BLaER1 treated with 17β-estradiol and CSF1 and Interleukin-3, amounts not matched to agents 10 nM and 100 nM (cell line): ENCODE measurements around the gene CSPG4.
"Not testable (repeated sequence)": the region's sequence is repeated elsewhere in the genome, so short reads cannot be mapped to it uniquely, and the experiment has no call there.

ENCODE experiments used
- H3K27ac ChIP-seq, 11 experiments: shearing (Covaris generic); formaldehyde crosslinking; 2 replicates each; pipeline ENCODE4 v1.8.1; 2022
- H3K27me3 ChIP-seq, 11 experiments: shearing (Covaris generic); formaldehyde crosslinking; 2 replicates each; pipeline ENCODE4 v1.8.1; 2022
- H3K36me3 ChIP-seq, 11 experiments: shearing (Covaris generic); formaldehyde crosslinking; 2 replicates each; pipeline ENCODE4 v1.8.1; 2022
- H3K4me1 ChIP-seq, 10 experiments: shearing (Covaris generic); formaldehyde crosslinking; 2 replicates each; pipeline ENCODE4 v1.8.1; 2022
- H3K4me2 ChIP-seq, 11 experiments: shearing (Covaris generic); formaldehyde crosslinking; 2 replicates each; pipeline ENCODE4 v1.8.1; 2022
- H3K4me3 ChIP-seq, 10 experiments: shearing (Covaris generic); formaldehyde crosslinking; 2 replicates each; pipeline ENCODE4 v1.8.1; 2022
- H3K9ac ChIP-seq, 11 experiments: shearing (Covaris generic); formaldehyde crosslinking; 2 replicates each; pipeline ENCODE4 v1.8.1; 2022
- H3K9me3 ChIP-seq, 11 experiments: shearing (Covaris generic); formaldehyde crosslinking; replicated peaks in 1 of 11; 2 replicates each; pipeline ENCODE4 v1.8.1; 2022
- H4K20me1 ChIP-seq, 11 experiments: shearing (Covaris generic); formaldehyde crosslinking; 2 replicates each; pipeline ENCODE4 v1.8.1; 2022
- Cebpa-rat ChIP-seq, 11 experiments: shearing (Covaris generic); IDR thresholded peaks; 2 replicates each; pipeline ENCODE4 v1.8.1; 2022

The CSPG4 gene, protein sequence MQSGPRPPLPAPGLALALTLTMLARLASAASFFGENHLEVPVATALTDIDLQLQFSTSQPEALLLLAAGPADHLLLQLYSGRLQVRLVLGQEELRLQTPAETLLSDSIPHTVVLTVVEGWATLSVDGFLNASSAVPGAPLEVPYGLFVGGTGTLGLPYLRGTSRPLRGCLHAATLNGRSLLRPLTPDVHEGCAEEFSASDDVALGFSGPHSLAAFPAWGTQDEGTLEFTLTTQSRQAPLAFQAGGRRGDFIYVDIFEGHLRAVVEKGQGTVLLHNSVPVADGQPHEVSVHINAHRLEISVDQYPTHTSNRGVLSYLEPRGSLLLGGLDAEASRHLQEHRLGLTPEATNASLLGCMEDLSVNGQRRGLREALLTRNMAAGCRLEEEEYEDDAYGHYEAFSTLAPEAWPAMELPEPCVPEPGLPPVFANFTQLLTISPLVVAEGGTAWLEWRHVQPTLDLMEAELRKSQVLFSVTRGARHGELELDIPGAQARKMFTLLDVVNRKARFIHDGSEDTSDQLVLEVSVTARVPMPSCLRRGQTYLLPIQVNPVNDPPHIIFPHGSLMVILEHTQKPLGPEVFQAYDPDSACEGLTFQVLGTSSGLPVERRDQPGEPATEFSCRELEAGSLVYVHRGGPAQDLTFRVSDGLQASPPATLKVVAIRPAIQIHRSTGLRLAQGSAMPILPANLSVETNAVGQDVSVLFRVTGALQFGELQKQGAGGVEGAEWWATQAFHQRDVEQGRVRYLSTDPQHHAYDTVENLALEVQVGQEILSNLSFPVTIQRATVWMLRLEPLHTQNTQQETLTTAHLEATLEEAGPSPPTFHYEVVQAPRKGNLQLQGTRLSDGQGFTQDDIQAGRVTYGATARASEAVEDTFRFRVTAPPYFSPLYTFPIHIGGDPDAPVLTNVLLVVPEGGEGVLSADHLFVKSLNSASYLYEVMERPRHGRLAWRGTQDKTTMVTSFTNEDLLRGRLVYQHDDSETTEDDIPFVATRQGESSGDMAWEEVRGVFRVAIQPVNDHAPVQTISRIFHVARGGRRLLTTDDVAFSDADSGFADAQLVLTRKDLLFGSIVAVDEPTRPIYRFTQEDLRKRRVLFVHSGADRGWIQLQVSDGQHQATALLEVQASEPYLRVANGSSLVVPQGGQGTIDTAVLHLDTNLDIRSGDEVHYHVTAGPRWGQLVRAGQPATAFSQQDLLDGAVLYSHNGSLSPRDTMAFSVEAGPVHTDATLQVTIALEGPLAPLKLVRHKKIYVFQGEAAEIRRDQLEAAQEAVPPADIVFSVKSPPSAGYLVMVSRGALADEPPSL (N-terminal part only)

DNA sequence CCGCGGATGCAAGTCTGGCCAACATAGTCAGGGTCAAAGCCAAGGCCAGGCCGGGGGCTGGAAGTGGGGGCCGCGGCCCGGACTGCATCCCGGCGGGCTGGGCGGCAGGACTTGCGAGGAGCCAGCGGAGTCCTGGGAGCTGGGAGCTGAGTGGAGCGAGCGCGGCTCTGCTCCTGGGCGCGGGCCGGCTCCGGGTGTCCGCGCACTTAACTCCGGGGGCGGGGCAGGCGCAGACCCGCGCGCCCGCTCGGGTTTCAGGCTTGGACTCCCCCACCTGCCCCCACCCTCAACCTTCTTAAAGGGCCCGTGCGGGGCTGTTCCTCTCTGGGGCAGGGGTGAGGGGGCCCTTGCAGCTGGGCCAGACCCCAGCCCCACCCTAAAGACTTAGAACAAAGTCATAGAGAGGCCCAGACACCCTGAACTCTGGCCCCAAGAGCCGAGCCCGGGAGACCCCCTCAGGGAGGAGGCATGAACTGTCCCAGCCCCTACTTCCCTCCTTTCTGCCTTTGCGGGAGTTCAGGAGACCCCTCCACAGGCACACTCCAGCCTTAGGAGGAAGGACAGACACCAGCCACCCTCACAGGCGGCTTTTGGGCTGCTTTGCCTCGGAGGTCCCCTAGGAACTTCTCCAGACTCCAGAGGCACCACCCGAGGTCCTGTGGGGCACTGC lies at the start of gene CSPG4:
Gene CSPG4 (minus strand): TSS at position 181 of the 670 bp plus-strand sequence. CDS start 93 bp downstream, at position 88.
- Histone ChIP-seq H3K27me3 (peaks cover 15 to 22% (median 18%) of the 10 kb centered on the region in 11 experiments), H3K36me3 (no peaks in the 10 kb centered on the region), H3K27ac (peak within 1 kb of the TSS in 1 of 11 experiments; percentile 36; a peak in 1 of 22 replicates), H3K4me2 (peak within 1 kb of the TSS; percentile 16 to 67 (median 55); a peak in 19 of 22 replicates), H3K9me3 (no peaks in the 10 kb centered on the region), H3K9ac (peak within 1 kb of the TSS in 2 of 11 experiments; percentile 22 to 29; a peak in 1 of 22 replicates), H3K4me3 (no peak within 1 kb of the TSS), H4K20me1 (no peaks in the 10 kb centered on the region), H3K4me1 (peaks cover 19 to 40% (median 25%) of the 10 kb centered on the region in 10 experiments)
- no peak for TF ChIP-seq Cebpa-rat (IDR thresholded peaks at IDR 0.05)

DNA sequence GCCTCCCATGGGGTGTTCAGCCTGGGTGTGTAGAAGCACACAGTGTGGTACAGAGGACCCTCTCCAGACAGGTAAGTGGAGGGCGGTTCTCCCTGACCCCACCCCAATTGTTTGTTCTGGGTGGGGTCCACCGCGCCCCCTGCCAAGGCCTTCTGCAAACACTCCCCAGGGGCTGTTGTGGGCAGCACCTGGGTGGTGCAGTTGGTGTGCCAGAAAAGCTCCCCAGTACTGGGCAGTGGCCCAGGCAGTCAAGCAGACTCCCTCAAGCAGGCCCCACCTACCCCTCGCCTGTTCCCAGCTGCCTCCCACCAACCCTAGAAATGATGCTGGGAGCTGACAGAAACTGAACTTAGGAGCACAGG lies 49.7 kb upstream of the CSPG4 start:
- not testable (repeated sequence) for H4K20me1 ChIP-seq, H3K27me3 ChIP-seq, H3K36me3 ChIP-seq, H3K9ac ChIP-seq, H3K27ac ChIP-seq, H3K9me3 ChIP-seq, H3K4me2 ChIP-seq, H3K4me3 ChIP-seq
- H3K4me1 ChIP-seq: peaks cover 9 to 22% (median 18%) of the 10 kb centered on the region in 10 experiments

- H3K27ac ChIP-seq: no peak overlapping the region
- no peaks in the 10 kb centered on the region for H4K20me1 ChIP-seq
- no peaks in the 10 kb centered on the region for H3K27me3 ChIP-seq
- no peak overlapping the region for H3K9ac ChIP-seq
- H3K4me2 ChIP-seq: no peak overlapping the region
- no peaks in the 10 kb centered on the region for H3K9me3 ChIP-seq
- peaks cover 9 to 22% (median 18%) of the 10 kb centered on the region in 10 experiments for H3K4me1 ChIP-seq
- no peak for TF ChIP-seq Cebpa-rat (IDR thresholded peaks at IDR 0.05)
- no peaks in the 10 kb centered on the region for H3K36me3 ChIP-seq
- no peak overlapping the region for H3K4me3 ChIP-seq
Measured at GRCh38 chr15:75761446-75762356, 49.1 kb upstream of the CSPG4 start.

DNA sequence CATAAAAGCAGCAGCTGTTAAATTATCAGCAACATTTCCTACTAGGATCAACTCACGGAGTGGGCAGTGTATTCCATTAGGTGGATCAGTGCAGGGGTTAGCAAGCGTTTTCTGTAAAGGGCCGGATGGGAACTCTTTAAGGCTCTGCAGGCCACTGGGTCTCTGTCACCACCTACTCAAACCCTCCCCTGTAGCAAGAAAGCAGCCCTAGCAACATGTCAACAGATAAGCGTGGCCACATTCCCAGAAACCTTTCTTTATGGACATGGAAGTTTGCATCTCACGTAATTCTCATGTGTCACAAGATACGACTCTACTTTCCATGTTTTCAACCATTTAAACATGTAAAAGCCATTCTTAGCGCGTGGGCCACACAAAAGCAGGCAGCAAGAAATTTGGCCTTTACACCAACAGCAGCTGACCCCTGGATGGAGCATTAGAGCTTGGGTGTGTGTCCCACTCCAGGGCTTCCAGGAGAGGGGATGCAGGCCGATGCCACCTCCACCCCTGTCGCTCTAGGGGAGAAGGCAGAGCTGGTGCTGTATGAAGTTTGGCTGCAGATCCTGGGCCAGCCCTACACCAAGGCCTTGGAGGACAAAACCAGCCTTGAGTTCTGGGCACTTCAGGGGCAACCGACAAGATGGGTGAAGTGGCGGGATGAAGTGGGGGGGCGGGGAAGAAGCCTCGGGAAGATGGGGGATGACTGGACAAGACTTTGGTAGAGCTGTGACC lies 48.2 kb upstream of the CSPG4 start:
- Histone ChIP-seq H4K20me1 (no peaks in the 10 kb centered on the region), H3K36me3 (no peaks in the 10 kb centered on the region), H3K27me3 (no peaks in the 10 kb centered on the region), H3K4me3 (no peak overlapping the region), H3K9me3 (no peaks in the 10 kb centered on the region), H3K4me2 (no peak overlapping the region), H3K9ac (no peak overlapping the region), H3K4me1 (peaks cover 9 to 22% (median 18%) of the 10 kb centered on the region in 10 experiments), H3K27ac (no peak overlapping the region)
- TF ChIP-seq Cebpa-rat (IDR thresholded peaks at IDR 0.05): no peak

GRCh38 chr15:75760131-75760520 lies 47.5 kb upstream of the CSPG4 start:
- not testable (repeated sequence) for H3K27me3 ChIP-seq, H3K27ac ChIP-seq, H3K4me3 ChIP-seq, H3K9me3 ChIP-seq, H3K36me3 ChIP-seq, H4K20me1 ChIP-seq, H3K9ac ChIP-seq
- H3K4me1 ChIP-seq: peaks cover 9 to 22% (median 18%) of the 10 kb centered on the region in 10 experiments
- H3K4me2 ChIP-seq: peak overlapping the region in 3 of 11 experiments; percentile 83 to 96 (median 89); a peak in 4 of 22 replicates

DNA sequence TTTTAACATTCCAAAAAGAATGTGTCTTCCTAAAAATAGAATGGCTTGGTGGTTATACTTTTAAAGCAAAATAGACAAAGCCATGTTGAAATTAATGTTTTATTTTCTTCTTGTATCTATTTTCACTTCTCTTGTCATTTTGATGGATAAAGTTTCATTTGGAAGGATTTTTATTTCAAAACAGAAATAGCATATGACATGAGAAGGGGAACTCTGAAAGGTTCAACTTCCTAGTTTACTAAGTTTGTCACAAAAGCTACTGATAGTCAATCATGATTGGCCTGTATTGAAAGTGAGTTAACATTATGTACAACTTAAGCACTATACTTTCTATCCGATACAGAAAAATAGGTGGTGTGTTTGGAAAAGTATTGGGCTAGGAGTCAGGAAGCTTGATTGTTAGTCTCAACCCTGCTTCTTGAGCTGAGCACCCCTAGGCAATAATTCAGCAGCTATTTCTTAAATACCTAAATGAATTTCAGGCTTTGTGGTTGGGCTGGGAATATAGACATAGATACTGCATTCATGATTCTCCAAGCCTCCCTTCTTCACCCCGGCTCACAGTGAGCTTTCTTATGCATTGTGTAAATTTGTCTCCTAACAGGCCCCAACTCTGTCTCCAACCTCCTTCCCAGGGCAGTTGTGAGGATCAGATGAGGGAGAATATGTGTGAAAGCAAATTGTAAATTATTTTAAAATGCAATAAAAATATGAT lies 46.9 kb upstream of the CSPG4 start:
- no peaks in the 10 kb centered on the region for H4K20me1 ChIP-seq
- H3K9me3 ChIP-seq: no peaks in the 10 kb centered on the region
- H3K27me3 ChIP-seq: no peaks in the 10 kb centered on the region
- 0 out of 22 replicates have a peak overlapping the region, but pooled peaks of 1 of the 11 experiments have one; percentile 77 for H3K9ac ChIP-seq
- H3K27ac ChIP-seq: peak overlapping the region in 3 of 11 experiments; percentile 76 to 79 (median 78); a peak in 4 of 22 replicates
- H3K4me1 ChIP-seq: peaks cover 9 to 22% (median 18%) of the 10 kb centered on the region in 10 experiments
- peak overlapping the region; percentile 70 to 96 (median 80); a peak in 19 of 22 replicates for H3K4me2 ChIP-seq
- peak overlapping the region in 4 of 10 experiments; percentile 60 to 64 (median 62); a peak in 5 of 20 replicates for H3K4me3 ChIP-seq
- H3K36me3 ChIP-seq: no peaks in the 10 kb centered on the region
- no peak for TF ChIP-seq Cebpa-rat (IDR thresholded peaks at IDR 0.05)
